Stimulated activated CD8-positive, alpha-beta memory T cell treated with anti-CD3 and anti-CD28 coated beads, Interleukin-7, amount 100 ng/mL, for 4 hours (primary cell): ENCODE results near the gene GLCE.
"Not testable (repeated sequence)": the region's sequence is repeated elsewhere in the genome, so short reads cannot be mapped to it uniquely, and the experiment has no call there.

Experiments
- DNase-seq, 2 donors: peaks; one replicate each; pipeline ENCODE4 v3.0.0-alpha.2; 2020; ENCODE audit warnings: low read depth in 2 of 2

Gene GLCE

GRCh38 chr15:69299451-69299886 is 139.0 kb downstream of the GLCE start:
- DNase-seq: no peak

GRCh38 chr15:69299943-69300588 is 139.6 kb downstream of the GLCE start:
- DNase-seq: no peak

GRCh38 chr15:69301101-69301500 is 140.7 kb downstream of the GLCE start:
- DNase-seq: not testable (repeated sequence)

GRCh38 chr15:69302087-69302486 is 141.7 kb downstream of the GLCE start:
- DNase-seq: not testable (repeated sequence)

GRCh38 chr15:69302929-69303328 is 142.5 kb downstream of the GLCE start:
- DNase-seq: no peak

- DNase-seq: no peak
Measured at GRCh38 chr15:69303337-69304181, 143.1 kb downstream of the GLCE start.

GRCh38 chr15:69304182-69304545 is 143.7 kb downstream of the GLCE start:
- DNase-seq: no peak

- no peak for DNase-seq
Measured at GRCh38 chr15:69305204-69305931, 144.9 kb downstream of the GLCE start.

- no peak for DNase-seq
Measured at GRCh38 chr15:69305933-69306568, 145.6 kb downstream of the GLCE start.

- no peak for DNase-seq
Measured at GRCh38 chr15:69307939-69308338, 147.5 kb downstream of the GLCE start.

- no peak for DNase-seq
Measured at GRCh38 chr15:69308949-69309348, 148.5 kb downstream of the GLCE start.

GRCh38 chr15:69311319-69311721 is 150.9 kb downstream of the GLCE start:
- no peak for DNase-seq

- DNase-seq: no peak
Measured at GRCh38 chr15:69313432-69314000, 153.1 kb downstream of the GLCE start.

- DNase-seq: no peak
Measured at GRCh38 chr15:69314131-69314530, 153.7 kb downstream of the GLCE start.

- no peak for DNase-seq
Measured at GRCh38 chr15:69314736-69315135, 154.3 kb downstream of the GLCE start.

GRCh38 chr15:69315402-69316110 is 155.1 kb downstream of the GLCE start:
- DNase-seq: no peak

GRCh38 chr15:69316291-69316690 is 155.9 kb downstream of the GLCE start:
- DNase-seq: no peak

- no peak for DNase-seq
Measured at GRCh38 chr15:69317392-69317841, 157.0 kb downstream of the GLCE start.

- DNase-seq: no peak
Measured at GRCh38 chr15:69318033-69318432, 157.6 kb downstream of the GLCE start.

- no peak for DNase-seq
Measured at GRCh38 chr15:69319384-69320375, 159.2 kb downstream of the GLCE start.
